A549 (cell line): ENCODE results near the gene TRIM41. TPM values are rescaled to one million over a fixed set of nuclear protein-coding genes. Genes with fewer than 3 reads are reported as not detected.
A peak's percentile ranks its signal among the peaks of the same experiment; 100 is the strongest.

Source experiments
- ATAC-seq, 2 experiments: fragments of 200-7000 bp in 1 of 2; fragments of >200 bp in 1 of 2; cut with Nextera tagmentation in 1 of 2; cut with Tn5 transposase in 1 of 2; 3 replicates each; pipeline versions ENCODE4 v1.8.0 to v1.9.1; 2018 to 2020; ENCODE audit warnings: mild to moderate bottlenecking in 1 of 2, moderate library complexity in 1 of 2
- CTCF ChIA-PET: fragments of 300-600 bp; sonication (Branson Sonifier 250); formaldehyde crosslinking; extraction: SDS; loops from one replicate; lab custom pipeline; 2021; ENCODE audit warnings: antibody characterized with exemption, inconsistent platforms; lab: Yijun Ruan, JAX
- POLR2A ChIA-PET: fragments of 350-600 bp; formaldehyde crosslinking; extraction: SDS; loops from one replicate; lab custom pipeline; 2021; ENCODE audit warnings: antibody characterized with exemption, inconsistent platforms; lab: Yijun Ruan, JAX
- DNase-seq, 2 experiments: peaks; one replicate each; pipeline versions ENCODE4 v3.0.0 to v3.0.0-alpha.2; 2011 to 2016; ENCODE audit warnings: low read depth in 1 of 2, low spot score in 1 of 2
- FAIRE-seq: peaks from 2 replicates; lab custom pipeline; 2011; peaks lifted over from hg19 to GRCh38; lab: Jason Lieb, UNC
- H3K27ac ChIP-seq, 2 experiments: fragments of >200 bp; sonication (Bioruptor Twin); formaldehyde crosslinking; 3 replicates each; pipeline ENCODE4 v1.5.1; 2016 to 2017
- H3K4me1 ChIP-seq: fragments of >200 bp; sonication (Bioruptor Twin); formaldehyde crosslinking; 3 replicates; pipeline ENCODE4 v1.6.1; 2016
- H3K4me2 ChIP-seq: fragments of >200 bp; sonication (Bioruptor Twin); formaldehyde crosslinking; 3 replicates; pipeline ENCODE4 v1.6.1; 2016
- H3K4me3 ChIP-seq: fragments of >200 bp; sonication (Bioruptor Twin); formaldehyde crosslinking; 3 replicates; pipeline ENCODE4 v1.5.1; 2016
- H3K9me3 ChIP-seq: fragments of >200 bp; sonication (Bioruptor Twin); formaldehyde crosslinking; 3 replicates; pipeline ENCODE4 v1.6.1; 2016
- BHLHE40 ChIP-seq: IDR thresholded peaks from 2 replicates; pipeline ENCODE4 v1.6.1; 2012; ENCODE audit warnings: low read depth, low read length, inconsistent platforms
- CBX8 ChIP-seq: fragments of 200-600 bp; sonication (generic); IDR thresholded peaks from 2 replicates; pipeline ENCODE4 v1.6.1; 2016
- CEBPB ChIP-seq, 2 experiments: fragments of >200 bp in 1 of 2; sonication (Bioruptor Twin) in 1 of 2; formaldehyde crosslinking in 1 of 2; IDR thresholded peaks; 2 replicates each; pipeline ENCODE4 v1.6.1; 2012 to 2016
- CHD2 ChIP-seq: fragments of 150-350 bp; IDR thresholded peaks from 2 replicates; pipeline ENCODE4 v1.6.1; 2014; ENCODE audit warnings: low read length; ENCODE audit not compliant: partially characterized antibody
- CHD4 ChIP-seq: fragments of 200-600 bp; sonication (generic); IDR thresholded peaks from 2 replicates; pipeline ENCODE4 v1.6.1; 2016; ENCODE audit warnings: antibody characterized with exemption, mild to moderate bottlenecking, borderline replicate concordance
- EHF ChIP-seq: fragments of 250-450 bp; sonication (Bioruptor Pico); IDR thresholded peaks from 2 replicates; pipeline ENCODE4 v1.5.0; 2020; ENCODE audit warnings: mild to moderate bottlenecking
- FOSB ChIP-seq: fragments of 250-450 bp; sonication (Bioruptor Pico); IDR thresholded peaks from 2 replicates; pipeline ENCODE4 v1.5.0; 2020; ENCODE audit warnings: mild to moderate bottlenecking, moderate library complexity
- FOSL2 ChIP-seq, 2 experiments: fragments of 450-650 bp in 1 of 2; fragments of >200 bp in 1 of 2; sonication (Bioruptor Twin) in 1 of 2; formaldehyde crosslinking; IDR thresholded peaks; 2 replicates each; pipeline versions ENCODE4 v1.5.0 to v1.6.1; 2016 to 2020; ENCODE audit warnings: mild to moderate bottlenecking in 1 of 2, moderate library complexity in 1 of 2
- FOXS1 ChIP-seq: fragments of 250-450 bp; sonication (Bioruptor Pico); IDR thresholded peaks from 2 replicates; pipeline ENCODE4 v1.5.0; 2020; ENCODE audit warnings: mild to moderate bottlenecking, moderate library complexity
- GATA3 ChIP-seq: IDR thresholded peaks from 2 replicates; pipeline ENCODE4 v1.6.1; 2012; ENCODE audit warnings: borderline replicate concordance
- HDAC2 ChIP-seq: fragments of 200-600 bp; sonication (generic); IDR thresholded peaks from 2 replicates; pipeline ENCODE4 v1.6.1; 2016
- HOXA7 ChIP-seq: fragments of 250-450 bp; sonication (Bioruptor Pico); IDR thresholded peaks from 2 replicates; pipeline ENCODE4 v1.5.0; 2020; ENCODE audit warnings: mild to moderate bottlenecking, moderate library complexity
- HOXB5 ChIP-seq: fragments of 250-450 bp; sonication (Bioruptor Pico); IDR thresholded peaks from 2 replicates; pipeline ENCODE4 v1.5.0; 2020; ENCODE audit warnings: mild to moderate bottlenecking, moderate library complexity
- JUN ChIP-seq, 2 experiments: fragments of >200 bp; sonication (Bioruptor Twin); formaldehyde crosslinking; IDR thresholded peaks; 2 replicates in 1 of 2; 3 replicates in 1 of 2; pipeline ENCODE4 v1.6.1; 2016 to 2017
- JUNB ChIP-seq: fragments of >200 bp; sonication (Bioruptor Twin); formaldehyde crosslinking; IDR thresholded peaks from 2 replicates; pipeline ENCODE4 v1.6.1; 2016
- KDM1A ChIP-seq: fragments of 200-600 bp; sonication (generic); IDR thresholded peaks from 2 replicates; pipeline ENCODE4 v1.6.1; 2016; ENCODE audit warnings: low read depth, mild to moderate bottlenecking
- MAZ ChIP-seq: fragments of 150-350 bp; IDR thresholded peaks from 2 replicates; pipeline ENCODE4 v1.6.1; 2014; ENCODE audit warnings: antibody characterized with exemption, low read depth, low read length, borderline replicate concordance
- PHF8 ChIP-seq: fragments of 200-600 bp; sonication (generic); IDR thresholded peaks from 2 replicates; pipeline ENCODE4 v1.6.1; 2016; ENCODE audit warnings: low read depth, mild to moderate bottlenecking, antibody characterized with exemption, moderate library complexity, borderline replicate concordance
- POLR2A ChIP-seq: IDR thresholded peaks from 2 replicates; pipeline ENCODE4 v1.6.1; 2012; ENCODE audit warnings: mild to moderate bottlenecking, low read length
- POLR2AphosphoS2 ChIP-seq: conservative IDR thresholded peaks from 2 replicates; pipeline ENCODE4 v1.6.1; 2012; ENCODE audit warnings: low read length, improper control_type of control experiment, inconsistent platforms
- RAD21 ChIP-seq, 2 experiments: fragments of >200 bp in 1 of 2; sonication (Bioruptor Twin) in 1 of 2; formaldehyde crosslinking in 1 of 2; IDR thresholded peaks in 1 of 2; conservative IDR thresholded peaks in 1 of 2; 2 replicates in 1 of 2; 3 replicates in 1 of 2; pipeline ENCODE4 v1.6.1; 2012 to 2018; ENCODE audit warnings: inconsistent platforms in 1 of 2
- RFX5 ChIP-seq: fragments of 450-650 bp; IDR thresholded peaks from 2 replicates; pipeline ENCODE4 v1.7.1; 2014; ENCODE audit warnings: antibody characterized with exemption, mild to moderate bottlenecking, moderate library complexity
- SREBF2 ChIP-seq: fragments of 450-650 bp; IDR thresholded peaks from 2 replicates; pipeline ENCODE4 v1.6.1; 2014; ENCODE audit warnings: mild to moderate bottlenecking, moderate library complexity
- TP53 ChIP-seq: fragments of 250-450 bp; sonication (Bioruptor Pico); IDR thresholded peaks from 2 replicates; pipeline ENCODE4 v1.5.0; 2021; ENCODE audit warnings: mild to moderate bottlenecking, moderate library complexity
- ZFP36 ChIP-seq: fragments of 450-650 bp; IDR thresholded peaks from 2 replicates; pipeline ENCODE4 v1.6.1; 2014; ENCODE audit warnings: borderline replicate concordance; ENCODE audit not compliant: partially characterized antibody
- ZNF302 ChIP-seq: fragments of 250-450 bp; sonication (Bioruptor Pico); IDR thresholded peaks from 2 replicates; pipeline ENCODE4 v1.9.0; 2021; ENCODE audit warnings: inconsistent platforms, mild to moderate bottlenecking, moderate library complexity
- WGBS: methylation state at CpG from one replicate; pipeline ENCODE4 v1.1.6; 2017; ENCODE audit errors: missing lambda C conversion rate; 5-methylcytosine and 5-hydroxymethylcytosine counted together
- polyA plus RNA-seq, 4 experiments: library from polyadenylated mRNA; depleted of rRNA in 3 of 4; stranded (reverse); fragments of >200 nt; fragmentation: RNase III in 1 of 4; extraction: RNeasy Plus Mini Kit Qiagen cat#74134 plus additional on column Dnase treatment in 1 of 4; gene quantifications; 2 replicates in 3 of 4; 3 replicates in 1 of 4; pipeline ENCODE4 v1.2.3, GENCODE V29; 2011 to 2017
- TF ChIP-seq, protein P1 (sequence below): fragments of >200 bp; sonication (Bioruptor Twin); formaldehyde crosslinking; IDR thresholded peaks from 2 replicates; pipeline ENCODE4 v1.6.1; 2016
- TF ChIP-seq, protein P2 (sequence below): fragments of 450-650 bp; IDR thresholded peaks from 2 replicates; pipeline ENCODE4 v1.6.1; 2014; ENCODE audit warnings: antibody characterized with exemption
- TF ChIP-seq, protein P3 (sequence below): fragments of 250-450 bp; sonication (Bioruptor Pico); IDR thresholded peaks from 2 replicates; pipeline ENCODE4 v1.5.0; 2021; ENCODE audit warnings: mild to moderate bottlenecking, moderate library complexity, borderline replicate concordance
- TF ChIP-seq, protein P4 (sequence below): IDR thresholded peaks from 2 replicates; pipeline ENCODE4 v1.6.1; 2012; ENCODE audit warnings: low read depth, borderline replicate concordance
- TF ChIP-seq, protein P5 (sequence below): fragments of 200-600 bp; sonication (generic); IDR thresholded peaks from 2 replicates; pipeline ENCODE4 v1.6.1; 2016; ENCODE audit warnings: antibody characterized with exemption, mild to moderate bottlenecking, moderate library complexity
- TF ChIP-seq, protein P6 (sequence below): IDR thresholded peaks from 2 replicates; pipeline ENCODE4 v1.6.1; 2012
- TF ChIP-seq, protein P7 (sequence below): IDR thresholded peaks from 2 replicates; pipeline ENCODE4 v1.6.1; 2012

TRIM41 gene
- polyA plus RNA-seq, 2 of the 4 experiments (the other 2 are of a cell fraction) = 22.7 to 32.5 TPM

DNA sequence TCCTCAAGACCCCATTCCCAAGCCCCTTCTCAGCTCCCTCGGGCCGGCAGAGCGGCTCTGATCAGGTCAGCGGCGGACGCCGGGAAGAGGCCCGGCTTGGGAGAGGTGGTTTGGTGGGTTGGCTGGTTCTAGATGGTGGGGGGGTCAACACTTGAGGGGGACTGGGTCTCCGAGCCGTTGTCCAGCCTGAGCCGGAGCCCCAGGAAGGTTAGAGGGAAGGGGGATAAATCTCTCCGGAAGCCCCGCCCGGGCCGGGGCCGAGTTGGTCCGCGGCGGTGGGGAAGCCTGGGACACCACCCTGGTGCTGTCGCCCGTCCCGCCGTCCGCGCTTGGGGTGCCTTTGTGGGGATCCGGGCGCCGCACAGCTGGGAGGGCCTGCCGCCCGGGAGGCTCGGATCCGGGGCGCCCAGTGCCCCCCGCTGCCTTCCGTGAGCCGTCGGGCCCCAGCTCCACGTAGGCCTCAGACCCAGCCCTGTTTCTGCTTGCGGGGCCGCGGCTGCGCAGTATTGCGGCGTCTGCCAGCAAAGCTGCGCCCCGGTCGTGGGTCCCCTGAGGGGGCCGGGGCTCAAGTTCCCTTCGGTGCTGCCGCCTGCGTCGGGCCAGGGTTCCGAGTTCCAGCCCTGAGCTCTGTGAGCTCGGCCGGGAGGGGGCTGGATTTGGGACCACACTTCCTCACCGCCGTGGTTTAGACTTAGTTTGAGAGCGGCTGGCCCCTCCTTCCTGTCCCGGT, 38.4 kb downstream of the TRIM41 start:
- CTCF ChIA-PET = interaction anchor here (0.8 kb wide), 1 partner anchor 10 kb away, joined by 3 read pairs; no protein-coding TSS in a partner anchor
- WGBS = 0% methylated on average over 25 of the region's 59 CpGs
- FAIRE-seq = no peak
- TF ChIP-seq, protein P1, sequence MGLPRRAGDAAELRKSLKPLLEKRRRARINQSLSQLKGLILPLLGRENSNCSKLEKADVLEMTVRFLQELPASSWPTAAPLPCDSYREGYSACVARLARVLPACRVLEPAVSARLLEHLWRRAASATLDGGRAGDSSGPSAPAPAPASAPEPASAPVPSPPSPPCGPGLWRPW = no peak
- TF ChIP-seq TP53 (CRISPR knock-in tag) (no peak), SREBF2 (no peak), ZFP36 (no peak), BHLHE40 (no peak), FOSL2 (IDR thresholded peaks at IDR 0.05) (no peak), FOSL2 (CRISPR knock-in tag; IDR thresholded peaks at IDR 0.05) (no peak), HOXB5 (peak; percentile 48; the same call in 1 of the 2 replicates), CHD2 (no peak), GATA3 (no peak), EHF (CRISPR knock-in tag) (no peak), CBX8 (no peak), FOSB (CRISPR knock-in tag) (no peak), RAD21 (conservative IDR thresholded peaks at IDR 0.05 in 1 of 2, IDR thresholded peaks at IDR 0.05 in 1 of 2) (no peak), CEBPB (IDR thresholded peaks at IDR 0.05) (no peak), POLR2AphosphoS2 (no peak), HOXA7 (CRISPR knock-in tag) (peak; percentile 57; the same call in 1 of the 2 replicates), PHF8 (peak; percentile 98), KDM1A (no peak), FOXS1 (no peak), ZNF302 (no peak), MAZ (no peak), JUN (IDR thresholded peaks at IDR 0.05) (peak; percentile 36 to 76; a peak in 3 of 5 replicates), HDAC2 (no peak), JUNB (no peak), RFX5 (no peak), CHD4 (no peak), POLR2A (peak; percentile 67)
- TF ChIP-seq, protein P2, sequence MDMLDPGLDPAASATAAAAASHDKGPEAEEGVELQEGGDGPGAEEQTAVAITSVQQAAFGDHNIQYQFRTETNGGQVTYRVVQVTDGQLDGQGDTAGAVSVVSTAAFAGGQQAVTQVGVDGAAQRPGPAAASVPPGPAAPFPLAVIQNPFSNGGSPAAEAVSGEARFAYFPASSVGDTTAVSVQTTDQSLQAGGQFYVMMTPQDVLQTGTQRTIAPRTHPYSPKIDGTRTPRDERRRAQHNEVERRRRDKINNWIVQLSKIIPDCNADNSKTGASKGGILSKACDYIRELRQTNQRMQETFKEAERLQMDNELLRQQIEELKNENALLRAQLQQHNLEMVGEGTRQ = no peak
- TF ChIP-seq, protein P3, sequence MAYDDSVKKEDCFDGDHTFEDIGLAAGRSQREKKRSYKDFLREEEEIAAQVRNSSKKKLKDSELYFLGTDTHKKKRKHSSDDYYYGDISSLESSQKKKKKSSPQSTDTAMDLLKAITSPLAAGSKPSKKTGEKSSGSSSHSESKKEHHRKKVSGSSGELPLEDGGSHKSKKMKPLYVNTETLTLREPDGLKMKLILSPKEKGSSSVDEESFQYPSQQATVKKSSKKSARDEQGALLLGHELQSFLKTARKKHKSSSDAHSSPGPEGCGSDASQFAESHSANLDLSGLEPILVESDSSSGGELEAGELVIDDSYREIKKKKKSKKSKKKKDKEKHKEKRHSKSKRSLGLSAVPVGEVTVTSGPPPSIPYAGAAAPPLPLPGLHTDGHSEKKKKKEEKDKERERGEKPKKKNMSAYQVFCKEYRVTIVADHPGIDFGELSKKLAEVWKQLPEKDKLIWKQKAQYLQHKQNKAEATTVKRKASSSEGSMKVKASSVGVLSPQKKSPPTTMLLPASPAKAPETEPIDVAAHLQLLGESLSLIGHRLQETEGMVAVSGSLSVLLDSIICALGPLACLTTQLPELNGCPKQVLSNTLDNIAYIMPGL (CRISPR knock-in tag) = peak; percentile 66
- TF ChIP-seq, protein P4, sequence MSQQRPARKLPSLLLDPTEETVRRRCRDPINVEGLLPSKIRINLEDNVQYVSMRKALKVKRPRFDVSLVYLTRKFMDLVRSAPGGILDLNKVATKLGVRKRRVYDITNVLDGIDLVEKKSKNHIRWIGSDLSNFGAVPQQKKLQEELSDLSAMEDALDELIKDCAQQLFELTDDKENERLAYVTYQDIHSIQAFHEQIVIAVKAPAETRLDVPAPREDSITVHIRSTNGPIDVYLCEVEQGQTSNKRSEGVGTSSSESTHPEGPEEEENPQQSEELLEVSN = no peak
- TF ChIP-seq, protein P5, sequence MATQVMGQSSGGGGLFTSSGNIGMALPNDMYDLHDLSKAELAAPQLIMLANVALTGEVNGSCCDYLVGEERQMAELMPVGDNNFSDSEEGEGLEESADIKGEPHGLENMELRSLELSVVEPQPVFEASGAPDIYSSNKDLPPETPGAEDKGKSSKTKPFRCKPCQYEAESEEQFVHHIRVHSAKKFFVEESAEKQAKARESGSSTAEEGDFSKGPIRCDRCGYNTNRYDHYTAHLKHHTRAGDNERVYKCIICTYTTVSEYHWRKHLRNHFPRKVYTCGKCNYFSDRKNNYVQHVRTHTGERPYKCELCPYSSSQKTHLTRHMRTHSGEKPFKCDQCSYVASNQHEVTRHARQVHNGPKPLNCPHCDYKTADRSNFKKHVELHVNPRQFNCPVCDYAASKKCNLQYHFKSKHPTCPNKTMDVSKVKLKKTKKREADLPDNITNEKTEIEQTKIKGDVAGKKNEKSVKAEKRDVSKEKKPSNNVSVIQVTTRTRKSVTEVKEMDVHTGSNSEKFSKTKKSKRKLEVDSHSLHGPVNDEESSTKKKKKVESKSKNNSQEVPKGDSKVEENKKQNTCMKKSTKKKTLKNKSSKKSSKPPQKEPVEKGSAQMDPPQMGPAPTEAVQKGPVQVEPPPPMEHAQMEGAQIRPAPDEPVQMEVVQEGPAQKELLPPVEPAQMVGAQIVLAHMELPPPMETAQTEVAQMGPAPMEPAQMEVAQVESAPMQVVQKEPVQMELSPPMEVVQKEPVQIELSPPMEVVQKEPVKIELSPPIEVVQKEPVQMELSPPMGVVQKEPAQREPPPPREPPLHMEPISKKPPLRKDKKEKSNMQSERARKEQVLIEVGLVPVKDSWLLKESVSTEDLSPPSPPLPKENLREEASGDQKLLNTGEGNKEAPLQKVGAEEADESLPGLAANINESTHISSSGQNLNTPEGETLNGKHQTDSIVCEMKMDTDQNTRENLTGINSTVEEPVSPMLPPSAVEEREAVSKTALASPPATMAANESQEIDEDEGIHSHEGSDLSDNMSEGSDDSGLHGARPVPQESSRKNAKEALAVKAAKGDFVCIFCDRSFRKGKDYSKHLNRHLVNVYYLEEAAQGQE = no peak
- TF ChIP-seq, protein P6, sequence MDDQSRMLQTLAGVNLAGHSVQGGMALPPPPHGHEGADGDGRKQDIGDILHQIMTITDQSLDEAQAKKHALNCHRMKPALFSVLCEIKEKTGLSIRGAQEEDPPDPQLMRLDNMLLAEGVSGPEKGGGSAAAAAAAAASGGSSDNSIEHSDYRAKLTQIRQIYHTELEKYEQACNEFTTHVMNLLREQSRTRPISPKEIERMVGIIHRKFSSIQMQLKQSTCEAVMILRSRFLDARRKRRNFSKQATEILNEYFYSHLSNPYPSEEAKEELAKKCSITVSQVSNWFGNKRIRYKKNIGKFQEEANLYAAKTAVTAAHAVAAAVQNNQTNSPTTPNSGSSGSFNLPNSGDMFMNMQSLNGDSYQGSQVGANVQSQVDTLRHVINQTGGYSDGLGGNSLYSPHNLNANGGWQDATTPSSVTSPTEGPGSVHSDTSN = no peak
- TF ChIP-seq, protein P7, sequence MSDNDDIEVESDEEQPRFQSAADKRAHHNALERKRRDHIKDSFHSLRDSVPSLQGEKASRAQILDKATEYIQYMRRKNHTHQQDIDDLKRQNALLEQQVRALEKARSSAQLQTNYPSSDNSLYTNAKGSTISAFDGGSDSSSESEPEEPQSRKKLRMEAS = no peak; the same call in none of the 2 replicates

More for the DNA sequence above, 38.4 kb downstream of the TRIM41 start:
- H3K4me3 ChIP-seq = peak overlapping the region; percentile 94
- no peaks in the 10 kb centered on the region for H3K9me3 ChIP-seq
- POLR2A ChIA-PET = interaction anchor here (0.7 to 3.2 kb wide), 8 partner anchors 10 to 77 kb away, joined by 3 to 21 read pairs (median 5); partner anchors contain the start of genes RACK1 and TRIM41
- peaks cover 18% of the 10 kb centered on the region for H3K4me1 ChIP-seq
- peak overlapping the region; percentile 98 for H3K4me2 ChIP-seq
- DNase-seq (peak; percentile 48 to 83), ATAC-seq (peak; percentile 82 to 85)
- H3K27ac ChIP-seq = peak overlapping the region; percentile 98 to 99
